Naive thymus-derived CD4-positive, alpha-beta T cell (primary cell): ENCODE data around the gene DLG2. TPM values are rescaled to one million over a fixed set of nuclear protein-coding genes. Genes with fewer than 3 reads are reported as not detected.

Experiments used
- ATAC-seq: fragments of 150-1000 bp; cut with Tn5 transposase; 2 replicates; pipeline ENCODE4 v1.10.0; 2021; ENCODE audit warnings: mild to moderate bottlenecking, moderate library complexity
- CTCF ChIA-PET: fragments of 350-600 bp; sonication (Branson Sonifier 250); formaldehyde crosslinking; loops from one replicate; lab custom pipeline; 2021; ENCODE audit warnings: antibody characterized with exemption; lab: Charles Lee
- POLR2A ChIA-PET: fragments of 350-600 bp; sonication (Branson Sonifier 250); formaldehyde crosslinking; loops from one replicate; lab custom pipeline; 2021; ENCODE audit warnings: antibody characterized with exemption, inconsistent platforms; lab: Charles Lee
- DNase-seq, 9 donors: peaks; one replicate each; pipeline versions ENCODE4 v3.0.0 to v3.0.0-alpha.2; 2020 to 2022; ENCODE audit warnings: mixed read lengths in 1 of 9
- H3K27ac ChIP-seq: one replicate; pipeline ENCODE4 v1.7.0; 2013; ENCODE audit warnings: mild to moderate bottlenecking, low read depth, low read length, moderate library complexity
- H3K27me3 ChIP-seq, 2 donors: one replicate each; pipeline ENCODE4 v1.7.0; 2013; ENCODE audit warnings: low read length in 2 of 2, mild to moderate bottlenecking in 2 of 2, moderate library complexity in 2 of 2; ENCODE audit not compliant: control insufficient read depth in 2 of 2, insufficient read depth in 2 of 2
- H3K36me3 ChIP-seq, 3 experiments: 1 replicate in 2 of 3; 2 replicates in 1 of 3; pipeline ENCODE4 v1.7.0; 2013; ENCODE audit warnings: low read length in 3 of 3, mild to moderate bottlenecking in 3 of 3, moderate library complexity in 1 of 3; ENCODE audit not compliant: insufficient read depth in 3 of 3, control insufficient read depth in 2 of 3
- H3K4me1 ChIP-seq, 2 donors: one replicate each; pipeline ENCODE4 v1.7.0; 2013; ENCODE audit warnings: low read length in 2 of 2, mild to moderate bottlenecking in 2 of 2, moderate library complexity in 1 of 2; ENCODE audit not compliant: control insufficient read depth in 2 of 2, insufficient read depth in 2 of 2
- H3K4me3 ChIP-seq: 2 replicates; pipeline ENCODE4 v1.7.0; 2013; ENCODE audit warnings: mild to moderate bottlenecking, low read length
- H3K9me3 ChIP-seq, 3 experiments: 1 replicate in 2 of 3; 2 replicates in 1 of 3; pipeline ENCODE4 v1.7.0; 2013; ENCODE audit warnings: low read length in 3 of 3; ENCODE audit not compliant: control insufficient read depth in 2 of 3
- H3K27ac Mint-ChIP-seq, 9 donors: one replicate each; pipeline ENCODE4 v1.8.0; 2020 to 2022; ENCODE audit warnings: mixed read lengths in 9 of 9, mild to moderate bottlenecking in 8 of 9, moderate library complexity in 5 of 9, inconsistent platforms in 2 of 9
- H3K27me3 Mint-ChIP-seq, 5 donors: one replicate each; pipeline ENCODE4 v1.8.0; 2021 to 2022; ENCODE audit warnings: mixed read lengths in 5 of 5, mild to moderate bottlenecking in 1 of 5
- H3K36me3 Mint-ChIP-seq, 5 donors: one replicate each; pipeline ENCODE4 v1.8.0; 2020 to 2022; ENCODE audit warnings: mixed read lengths in 5 of 5, mild to moderate bottlenecking in 3 of 5, inconsistent platforms in 1 of 5
- H3K4me1 Mint-ChIP-seq, 7 donors: one replicate each; pipeline ENCODE4 v1.8.0; 2020 to 2022; ENCODE audit warnings: mixed read lengths in 7 of 7, mild to moderate bottlenecking in 3 of 7, inconsistent platforms in 1 of 7
- H3K4me3 Mint-ChIP-seq, 10 donors: one replicate each; pipeline ENCODE4 v1.8.0; 2020 to 2022; ENCODE audit warnings: mild to moderate bottlenecking in 10 of 10, mixed read lengths in 10 of 10, moderate library complexity in 6 of 10, inconsistent platforms in 2 of 10
- H3K9me3 Mint-ChIP-seq, 11 donors: one replicate each; pipeline ENCODE4 v1.8.0; 2020 to 2022; ENCODE audit warnings: mixed read lengths in 11 of 11, mild to moderate bottlenecking in 4 of 11, inconsistent platforms in 1 of 11, moderate library complexity in 1 of 11
- intact Hi-C, 2 donors: fragments of 100-400 bp; cut with micrococcal nuclease; formaldehyde crosslinking; loops; one replicate each; pipeline ENCODE4 v1.15.1; 2023
- polyA plus RNA-seq, 2 donors: library from polyadenylated mRNA; unstranded; fragments of 300-500 nt; fragmentation: Illumina TruSeq; gene quantifications; one replicate each; pipeline ENCODE4 v1.2.3, GENCODE V29; 2021
- total RNA-seq, 6 experiments: library from RNA in 5 of 6; stranded (reverse) in 5 of 6; gene quantifications; 1 replicate in 5 of 6; 2 replicates in 1 of 6; pipeline ENCODE4 v1.2.3 and lab custom pipeline; 2021 to 2026

DLG2 gene
- total and polyA plus RNA-seq, 7 experiments from 2014 or later = 0.64 to 6.1 (median 3.7) TPM

DNA sequence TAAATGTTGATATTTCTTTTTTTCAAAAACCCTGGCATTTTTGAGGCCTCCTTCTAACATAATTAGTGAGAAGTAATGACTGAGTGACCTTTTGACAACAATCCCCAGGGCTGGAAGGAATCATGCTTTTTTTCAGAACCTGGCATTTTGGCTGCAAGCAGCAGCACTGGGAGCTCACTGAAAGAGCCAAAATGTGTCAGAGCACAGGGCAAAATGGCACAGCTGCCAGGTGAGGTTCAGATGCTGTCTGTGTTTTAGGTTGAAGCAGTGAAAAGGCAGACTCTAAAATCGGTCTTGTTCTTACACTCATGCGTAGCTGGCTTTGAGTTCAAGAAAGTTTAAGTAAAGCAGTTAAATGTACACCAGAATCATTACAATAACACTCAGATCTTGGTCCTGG lies 1063.8 kb downstream of the DLG2 start:
- ChIA-PET POLR2A (no interaction called here), CTCF (interaction anchor here (0.7 kb wide), 1 partner anchor 1881 kb away, joined by 3 read pairs; no protein-coding TSS in a partner anchor)
- no peaks in the 10 kb centered on the region for H3K4me1 ChIP-seq
- intact Hi-C loops = loop anchor here in 1 of 2 donors (10.0 kb wide), 2 partner anchors 161 to 1879 kb away; no protein-coding TSS in a partner anchor
- ATAC-seq = no peak
- H3K27ac ChIP-seq = no peak overlapping the region
- DNase-seq = no peak
- no peaks in the 10 kb centered on the region for H3K36me3 ChIP-seq
- H3K4me1 Mint-ChIP-seq = no peaks in the 10 kb centered on the region
- H3K27ac Mint-ChIP-seq = no peak overlapping the region
- no peaks in the 10 kb centered on the region for H3K27me3 ChIP-seq
- H3K4me3 Mint-ChIP-seq = no peak overlapping the region
- H3K9me3 Mint-ChIP-seq = peaks cover 0 to 13% (median 0%) of the 10 kb centered on the region in 11 donors
- no peaks in the 10 kb centered on the region for H3K27me3 Mint-ChIP-seq
- no peaks in the 10 kb centered on the region for H3K36me3 Mint-ChIP-seq
- H3K9me3 ChIP-seq = no peaks in the 10 kb centered on the region
- H3K4me3 ChIP-seq = no peak overlapping the region

DNA sequence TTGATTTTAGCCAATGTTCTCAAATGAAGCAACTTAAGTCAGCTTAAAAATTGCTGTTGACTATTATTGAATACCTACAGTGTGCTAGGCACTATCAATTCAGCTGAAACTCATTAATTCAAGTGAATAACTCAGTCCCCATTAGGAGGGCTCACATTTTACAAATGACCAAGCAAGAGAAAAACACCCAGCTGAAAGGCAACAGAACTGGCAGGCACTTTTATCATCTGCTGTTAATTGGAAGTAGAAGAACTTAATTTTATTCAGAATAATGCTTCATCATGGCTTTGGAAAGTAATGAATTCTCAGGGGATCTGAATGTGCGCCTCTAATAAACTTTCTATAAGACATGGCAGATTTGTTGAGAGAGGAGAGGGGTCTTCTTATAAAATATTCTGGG lies 1066.9 kb downstream of the DLG2 start:
- ChIA-PET POLR2A (no interaction called here), CTCF (no interaction called here)
- no peak overlapping the region for H3K27ac ChIP-seq
- no peak overlapping the region for H3K4me3 ChIP-seq
- Mint-ChIP-seq H3K4me3 (no peak overlapping the region), H3K9me3 (peaks cover 0 to 4% (median 0%) of the 10 kb centered on the region in 11 donors), H3K4me1 (no peaks in the 10 kb centered on the region), H3K27ac (no peak overlapping the region), H3K27me3 (no peaks in the 10 kb centered on the region), H3K36me3 (no peaks in the 10 kb centered on the region)
- DNase-seq (no peak), ATAC-seq (no peak)
- intact Hi-C loops = loop anchor here in 1 of 2 donors (10.0 kb wide), 2 partner anchors 165 to 1875 kb away; no protein-coding TSS in a partner anchor
- no peaks in the 10 kb centered on the region for H3K4me1 ChIP-seq
- H3K36me3 ChIP-seq = no peaks in the 10 kb centered on the region
- H3K9me3 ChIP-seq = no peaks in the 10 kb centered on the region
- no peaks in the 10 kb centered on the region for H3K27me3 ChIP-seq

- no peaks in the 10 kb centered on the region for H3K27me3 Mint-ChIP-seq
- ATAC-seq (no peak), DNase-seq (peak in 2 of 9 donors; percentile 1 to 11)
- CTCF ChIA-PET = interaction anchor here (0.5 to 1.0 kb wide), 2 partner anchors 10 to 261 kb away, joined by 3 to 4 read pairs; no protein-coding TSS in a partner anchor
- Histone ChIP-seq H3K4me1 (no peaks in the 10 kb centered on the region), H3K9me3 (no peaks in the 10 kb centered on the region), H3K36me3 (no peaks in the 10 kb centered on the region), H3K27ac (no peak overlapping the region), H3K27me3 (no peaks in the 10 kb centered on the region), H3K4me3 (no peak overlapping the region)
- POLR2A ChIA-PET = no interaction called here
- H3K36me3 Mint-ChIP-seq = no peaks in the 10 kb centered on the region
- H3K27ac Mint-ChIP-seq = no peak overlapping the region
- peaks cover 0 to 7% (median 0%) of the 10 kb centered on the region in 11 donors for H3K9me3 Mint-ChIP-seq
- H3K4me1 Mint-ChIP-seq = no peaks in the 10 kb centered on the region
- intact Hi-C loops = loop anchor here in 1 of 2 donors (5.0 kb wide), 1 partner anchor 1034 kb away; no protein-coding TSS in a partner anchor
- H3K4me3 Mint-ChIP-seq = no peak overlapping the region
Measured at GRCh38 chr11:84558085-84558905, 1068.8 kb downstream of the DLG2 start.

- Histone ChIP-seq H3K4me3 (no peak overlapping the region), H3K36me3 (no peaks in the 10 kb centered on the region), H3K4me1 (no peaks in the 10 kb centered on the region), H3K9me3 (no peaks in the 10 kb centered on the region), H3K27ac (no peak overlapping the region), H3K27me3 (no peaks in the 10 kb centered on the region)
- CTCF ChIA-PET = no interaction called here
- H3K36me3 Mint-ChIP-seq = no peaks in the 10 kb centered on the region
- no peaks in the 10 kb centered on the region for H3K4me1 Mint-ChIP-seq
- no peaks in the 10 kb centered on the region for H3K27me3 Mint-ChIP-seq
- no peak overlapping the region for H3K27ac Mint-ChIP-seq
- ATAC-seq (no peak), DNase-seq (no peak)
- H3K9me3 Mint-ChIP-seq = peaks cover 0 to 11% (median 2%) of the 10 kb centered on the region in 11 donors
- POLR2A ChIA-PET = no interaction called here
- no peak overlapping the region for H3K4me3 Mint-ChIP-seq
- intact Hi-C loops = loop anchor here in 1 of 2 donors (1.0 kb wide), 1 partner anchor 35 kb away; no protein-coding TSS in a partner anchor
Measured at GRCh38 chr11:84552791-84553190, 1074.4 kb downstream of the DLG2 start.

DNA sequence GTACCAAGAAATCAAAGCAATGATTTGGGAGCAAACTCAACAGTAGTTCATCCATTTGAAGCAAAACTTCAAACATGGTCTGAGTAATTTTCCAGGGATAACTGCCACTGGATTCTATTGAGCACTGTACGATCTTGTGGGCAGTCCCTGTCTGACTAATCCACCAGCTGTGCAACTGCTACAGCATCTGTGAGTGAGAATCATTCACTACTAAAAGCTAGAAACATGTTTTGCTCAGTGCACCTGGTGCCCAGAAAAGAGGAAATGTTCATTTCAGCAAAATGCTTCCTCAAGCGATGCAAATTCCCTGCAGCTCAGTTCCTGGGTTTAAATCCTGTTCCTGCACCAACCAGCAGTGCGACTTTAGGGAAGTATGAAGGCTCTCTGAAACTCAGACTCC lies 1077.9 kb downstream of the DLG2 start:
- Mint-ChIP-seq H3K36me3 (peaks cover 0 to 4% (median 0%) of the 10 kb centered on the region in 5 donors), H3K4me3 (no peak overlapping the region), H3K27ac (no peak overlapping the region), H3K9me3 (peaks cover 0 to 24% (median 12%) of the 10 kb centered on the region in 11 donors), H3K27me3 (no peaks in the 10 kb centered on the region), H3K4me1 (no peaks in the 10 kb centered on the region)
- ChIA-PET CTCF (no interaction called here), POLR2A (no interaction called here)
- ATAC-seq = peak; percentile 27
- Histone ChIP-seq H3K4me3 (no peak overlapping the region), H3K36me3 (no peaks in the 10 kb centered on the region), H3K9me3 (no peaks in the 10 kb centered on the region), H3K27ac (no peak overlapping the region), H3K27me3 (no peaks in the 10 kb centered on the region), H3K4me1 (no peaks in the 10 kb centered on the region)
- DNase-seq = no peak
- intact Hi-C loops = no loop called here

GRCh38 chr11:84544566-84544965 lies 1082.6 kb downstream of the DLG2 start:
- no peak overlapping the region for H3K4me3 ChIP-seq
- H3K9me3 ChIP-seq = no peaks in the 10 kb centered on the region
- no peaks in the 10 kb centered on the region for H3K27me3 Mint-ChIP-seq
- no peaks in the 10 kb centered on the region for H3K4me1 Mint-ChIP-seq
- H3K36me3 Mint-ChIP-seq = peaks cover 0 to 4% (median 0%) of the 10 kb centered on the region in 5 donors
- no peak overlapping the region for H3K27ac Mint-ChIP-seq
- H3K4me3 Mint-ChIP-seq = no peak overlapping the region
- no peak for DNase-seq
- ATAC-seq = no peak
- intact Hi-C loops = no loop called here
- no peaks in the 10 kb centered on the region for H3K4me1 ChIP-seq
- H3K27me3 ChIP-seq = no peaks in the 10 kb centered on the region
- peaks cover 0 to 36% (median 18%) of the 10 kb centered on the region in 11 donors for H3K9me3 Mint-ChIP-seq
- H3K27ac ChIP-seq = no peak overlapping the region
- ChIA-PET CTCF (no interaction called here), POLR2A (no interaction called here)
- H3K36me3 ChIP-seq = no peaks in the 10 kb centered on the region
